ENCODE measurements around the gene WFDC1. TPM values are rescaled to one million over a fixed set of nuclear protein-coding genes. Genes with fewer than 3 reads are reported as not detected.
A peak's percentile ranks its signal among the peaks of the same experiment; 100 is the strongest.

The WFDC1 gene
- total RNA-seq, 2 donors from 2014 or later: not detected

- no peak for DNase-seq
- Mint-ChIP-seq H3K27ac (no peak overlapping the region), H3K4me1 (no peaks in the 10 kb centered on the region), H3K4me3 (no peak overlapping the region), H3K27me3 (peaks cover 41% of the 10 kb centered on the region), H3K36me3 (ENCODE audit: low read depth) (peaks cover 5% of the 10 kb centered on the region)
- no peak for ATAC-seq
- H3K9me3 ChIP-seq (ENCODE audit: control insufficient read depth, low read length, poor library complexity, severe bottlenecking): no peaks in the 10 kb centered on the region
These were observed 16.3 kb upstream of the WFDC1 start for GRCh38 chr16:84278333-84278732.

- H3K9me3 ChIP-seq (ENCODE audit: control insufficient read depth, low read length, poor library complexity, severe bottlenecking): no peaks in the 10 kb centered on the region
- peaks cover 46% of the 10 kb centered on the region for H3K27me3 Mint-ChIP-seq
These were observed 15.7 kb upstream of the WFDC1 start for GRCh38 chr16:84278968-84279367.

GRCh38 chr16:84279881-84280280 is 14.8 kb upstream of the WFDC1 start:
- no peak overlapping the region for H3K27ac Mint-ChIP-seq
- ATAC-seq: no peak

More at GRCh38 chr16:84278968-84279367, 15.7 kb upstream of the WFDC1 start:
- ATAC-seq: no peak
- H3K27ac Mint-ChIP-seq: no peak overlapping the region
- H3K4me3 Mint-ChIP-seq: no peak overlapping the region
- no peak for DNase-seq
- no peaks in the 10 kb centered on the region for H3K4me1 Mint-ChIP-seq
- peaks cover 6% of the 10 kb centered on the region for H3K36me3 Mint-ChIP-seq (ENCODE audit: low read depth)

GRCh38 chr16:84281074-84281473 is 13.6 kb upstream of the WFDC1 start:
- peaks cover 5% of the 10 kb centered on the region for H3K36me3 Mint-ChIP-seq (ENCODE audit: low read depth)
- peaks cover 28% of the 10 kb centered on the region for H3K27me3 Mint-ChIP-seq
- H3K4me1 Mint-ChIP-seq: peaks cover 2% of the 10 kb centered on the region
- DNase-seq (no peak), ATAC-seq (no peak)
- no peak overlapping the region for H3K4me3 Mint-ChIP-seq
- no peak overlapping the region for H3K27ac Mint-ChIP-seq
- no peaks in the 10 kb centered on the region for H3K9me3 ChIP-seq (ENCODE audit: control insufficient read depth, low read length, poor library complexity, severe bottlenecking)

More at GRCh38 chr16:84279881-84280280, 14.8 kb upstream of the WFDC1 start:
- Mint-ChIP-seq H3K27me3 (peaks cover 40% of the 10 kb centered on the region), H3K36me3 (ENCODE audit: low read depth) (peaks cover 6% of the 10 kb centered on the region), H3K4me3 (no peak overlapping the region), H3K4me1 (no peaks in the 10 kb centered on the region)
- DNase-seq: no peak
- H3K9me3 ChIP-seq (ENCODE audit: control insufficient read depth, low read length, poor library complexity, severe bottlenecking): no peaks in the 10 kb centered on the region

- peaks cover 6% of the 10 kb centered on the region for H3K36me3 Mint-ChIP-seq (ENCODE audit: low read depth)
- H3K4me1 Mint-ChIP-seq: peaks cover 3% of the 10 kb centered on the region
- H3K9me3 ChIP-seq (ENCODE audit: control insufficient read depth, low read length, poor library complexity, severe bottlenecking): no peaks in the 10 kb centered on the region
- peaks cover 30% of the 10 kb centered on the region for H3K27me3 Mint-ChIP-seq
- ATAC-seq (no peak), DNase-seq (no peak)
- no peak overlapping the region for H3K4me3 Mint-ChIP-seq
- H3K27ac Mint-ChIP-seq: peak overlapping the region; percentile 57
These were observed 12.1 kb upstream of the WFDC1 start for GRCh38 chr16:84282533-84282932.

GRCh38 chr16:84283314-84284153 is 11.1 kb upstream of the WFDC1 start:
- no peaks in the 10 kb centered on the region for H3K9me3 ChIP-seq (ENCODE audit: control insufficient read depth, low read length, poor library complexity, severe bottlenecking)
- Mint-ChIP-seq H3K4me1 (peaks cover 5% of the 10 kb centered on the region), H3K27me3 (peaks cover 35% of the 10 kb centered on the region), H3K36me3 (ENCODE audit: low read depth) (peaks cover 8% of the 10 kb centered on the region), H3K4me3 (no peak overlapping the region), H3K27ac (peak overlapping the region; percentile 27)
- no peak for DNase-seq
- no peak for ATAC-seq

GRCh38 chr16:84284154-84284722 is 10.4 kb upstream of the WFDC1 start:
- DNase-seq (no peak), ATAC-seq (no peak)
- H3K4me3 Mint-ChIP-seq: no peak overlapping the region
- H3K27me3 Mint-ChIP-seq: peaks cover 42% of the 10 kb centered on the region
- H3K27ac Mint-ChIP-seq: no peak overlapping the region
- H3K36me3 Mint-ChIP-seq (ENCODE audit: low read depth): peaks cover 8% of the 10 kb centered on the region
- H3K9me3 ChIP-seq (ENCODE audit: control insufficient read depth, low read length, poor library complexity, severe bottlenecking): no peaks in the 10 kb centered on the region
- H3K4me1 Mint-ChIP-seq: peaks cover 5% of the 10 kb centered on the region

- no peak overlapping the region for H3K4me3 Mint-ChIP-seq
- peaks cover 54% of the 10 kb centered on the region for H3K27me3 Mint-ChIP-seq
- H3K9me3 ChIP-seq (ENCODE audit: control insufficient read depth, low read length, poor library complexity, severe bottlenecking): no peaks in the 10 kb centered on the region
- no peak overlapping the region for H3K27ac Mint-ChIP-seq
- H3K4me1 Mint-ChIP-seq: peaks cover 9% of the 10 kb centered on the region
- ATAC-seq (no peak), DNase-seq (no peak)
- H3K36me3 Mint-ChIP-seq (ENCODE audit: low read depth): peaks cover 8% of the 10 kb centered on the region
These were observed 8.0 kb upstream of the WFDC1 start for GRCh38 chr16:84286578-84287240.

GRCh38 chr16:84288902-84289301 is 5.8 kb upstream of the WFDC1 start:
- peaks cover 12% of the 10 kb centered on the region for H3K4me1 Mint-ChIP-seq
- DNase-seq: no peak
- no peak for ATAC-seq
- H3K36me3 Mint-ChIP-seq (ENCODE audit: low read depth): peaks cover 4% of the 10 kb centered on the region
- H3K9me3 ChIP-seq (ENCODE audit: control insufficient read depth, low read length, poor library complexity, severe bottlenecking): no peaks in the 10 kb centered on the region
- no peak overlapping the region for H3K27ac Mint-ChIP-seq
- peaks cover 58% of the 10 kb centered on the region for H3K27me3 Mint-ChIP-seq
- no peak overlapping the region for H3K4me3 Mint-ChIP-seq

- Mint-ChIP-seq H3K27me3 (peaks cover 82% of the 10 kb centered on the region), H3K27ac (no peak overlapping the region), H3K4me3 (no peak overlapping the region), H3K4me1 (peaks cover 14% of the 10 kb centered on the region), H3K36me3 (ENCODE audit: low read depth) (peaks cover 2% of the 10 kb centered on the region)
- DNase-seq: no peak
- no peaks in the 10 kb centered on the region for H3K9me3 ChIP-seq (ENCODE audit: control insufficient read depth, low read length, poor library complexity, severe bottlenecking)
- no peak for ATAC-seq
These were observed 3.5 kb upstream of the WFDC1 start for GRCh38 chr16:84291226-84291625.

GRCh38 chr16:84292011-84292410 is 2.7 kb upstream of the WFDC1 start:
- H3K4me3 Mint-ChIP-seq: no peak overlapping the region
- DNase-seq: no peak
- peaks cover 90% of the 10 kb centered on the region for H3K27me3 Mint-ChIP-seq
- no peaks in the 10 kb centered on the region for H3K9me3 ChIP-seq (ENCODE audit: control insufficient read depth, low read length, poor library complexity, severe bottlenecking)
- peaks cover 2% of the 10 kb centered on the region for H3K36me3 Mint-ChIP-seq (ENCODE audit: low read depth)
- no peak for ATAC-seq
- peaks cover 18% of the 10 kb centered on the region for H3K4me1 Mint-ChIP-seq
- H3K27ac Mint-ChIP-seq: no peak overlapping the region

- Mint-ChIP-seq H3K27ac (no peak overlapping the region), H3K4me1 (peaks cover 15% of the 10 kb centered on the region), H3K36me3 (ENCODE audit: low read depth) (no peaks in the 10 kb centered on the region), H3K27me3 (peaks cover 83% of the 10 kb centered on the region), H3K4me3 (no peak overlapping the region)
- no peak for DNase-seq
- ATAC-seq: no peak
- no peaks in the 10 kb centered on the region for H3K9me3 ChIP-seq (ENCODE audit: control insufficient read depth, low read length, poor library complexity, severe bottlenecking)
These were observed 1.3 kb upstream of the WFDC1 start for GRCh38 chr16:84293406-84293805.

- Mint-ChIP-seq H3K27ac (no peak overlapping the region), H3K27me3 (peaks cover 83% of the 10 kb centered on the region), H3K4me1 (peaks cover 15% of the 10 kb centered on the region), H3K36me3 (ENCODE audit: low read depth) (no peaks in the 10 kb centered on the region), H3K4me3 (peak overlapping the region; percentile 12)
- ATAC-seq (no peak), DNase-seq (no peak)
- H3K9me3 ChIP-seq (ENCODE audit: control insufficient read depth, low read length, poor library complexity, severe bottlenecking): no peaks in the 10 kb centered on the region
These were observed 561 bp upstream of the WFDC1 start for GRCh38 chr16:84294117-84294516.
